Upper lobe of left lung (tissue), 4 donors: ENCODE data around the gene TCF12.

ENCODE experiments used
- EP300 ChIP-seq, 4 donors: sonication (generic); formaldehyde crosslinking; IDR thresholded peaks; one replicate each; pipeline ENCODE4 v1.5.1; 2017; ENCODE audit warnings: antibody characterized with exemption in 4 of 4, control low read depth in 2 of 4
- POLR2A ChIP-seq, 4 donors: fragments of 450-650 bp; IDR thresholded peaks; one replicate each; pipeline ENCODE4 v1.5.1; 2016 to 2017; ENCODE audit warnings: antibody characterized with exemption in 4 of 4, mild to moderate bottlenecking in 2 of 4

DNA sequence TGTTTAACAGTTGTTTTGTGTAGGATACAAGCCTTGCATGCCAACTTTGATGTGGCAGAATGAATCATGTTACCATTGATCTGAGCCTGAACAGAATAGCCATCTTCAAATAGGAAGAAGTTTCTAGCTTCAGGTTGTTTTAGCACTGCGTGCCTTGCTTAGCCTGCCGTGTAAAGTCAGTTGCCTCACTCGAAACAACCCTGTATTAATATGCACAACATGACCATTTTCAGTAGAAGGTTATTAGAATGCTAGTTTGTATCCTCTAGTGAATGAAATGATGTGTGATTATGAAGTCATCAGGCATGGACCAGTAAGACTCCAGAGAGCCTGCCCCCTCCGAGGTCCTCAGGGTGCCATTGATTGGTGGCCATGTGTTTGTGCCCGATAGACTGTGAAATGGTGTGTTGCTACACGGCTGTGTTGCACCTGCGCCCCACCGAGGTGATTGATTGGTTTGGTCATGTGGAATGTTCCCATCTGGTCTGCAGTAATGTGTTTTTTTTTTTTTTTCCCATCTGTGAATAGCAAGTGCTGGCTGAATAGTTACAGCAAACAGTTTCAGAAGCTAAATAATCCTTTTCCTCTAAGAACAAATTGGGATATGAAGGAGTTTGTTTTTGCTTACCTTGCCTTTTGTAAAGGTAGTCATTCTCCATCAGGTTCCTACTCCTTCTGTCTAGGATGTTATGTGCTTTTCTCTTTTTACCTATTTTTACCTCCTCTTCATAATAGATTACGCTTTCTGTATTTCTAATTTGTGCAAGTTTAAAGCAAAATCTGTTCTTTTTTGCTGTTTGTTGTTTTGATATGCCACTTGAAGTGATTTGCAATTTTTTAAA lies 214.9 kb downstream of the TCF12 start:
- no peak for TF ChIP-seq POLR2A (IDR thresholded peaks at IDR 0.05)
- no peak for TF ChIP-seq EP300 (IDR thresholded peaks at IDR 0.05)
